IMR-90 (cell line): Measurements from ENCODE around the gene DCAF17. TPM values are rescaled to one million over a fixed set of nuclear protein-coding genes. Genes with fewer than 3 reads are reported as not detected.

ENCODE experiments used
- ATAC-seq: fragments of 200-7000 bp; cut with Tn5 transposase; 2 replicates; pipeline ENCODE4 v1.9.1; 2020; ENCODE audit warnings: low read depth, mild to moderate bottlenecking, moderate library complexity
- Bru-seq: library from RNA; stranded (reverse); fragments of 400-500 nt; gene quantifications from one replicate; lab custom pipeline; 2021; lab: Mats Ljungman, UMichigan
- BruChase-seq, 2 experiments: library from RNA; stranded (reverse); fragments of 400-500 nt; gene quantifications; one replicate each; lab custom pipeline; 2021; lab: Mats Ljungman, UMichigan
- BruUV-seq: library from RNA; stranded (reverse); fragments of 400-500 nt; replicated peaks from 2 replicates; lab custom pipeline; 2021; lab: Mats Ljungman, UMichigan
- CTCF ChIA-PET: fragments of 300-600 bp; formaldehyde crosslinking; extraction: SDS; loops from one replicate; lab custom pipeline; 2021; ENCODE audit warnings: antibody characterized with exemption; lab: Yijun Ruan, JAX
- POLR2A ChIA-PET: fragments of 300-600 bp; sonication (Branson Sonifier 250); formaldehyde crosslinking; loops from one replicate; lab custom pipeline; 2022; ENCODE audit warnings: antibody characterized with exemption; ENCODE audit not compliant: unreplicated experiment; lab: Charles Lee
- DNase-seq: peaks from one replicate; pipeline ENCODE4 v3.0.0; 2013
- H2AFZ ChIP-seq: replicated peaks from 2 replicates; pipeline ENCODE3; 2013; ENCODE audit warnings: low read length, mild to moderate bottlenecking; ENCODE audit not compliant: poor library complexity
- H2AK5ac ChIP-seq: 2 replicates; pipeline ENCODE4 v1.6.1; 2013; ENCODE audit warnings: low read depth, low read length, inconsistent platforms
- H2AK9ac ChIP-seq: replicated peaks from 2 replicates; pipeline ENCODE3; 2013; ENCODE audit warnings: mild to moderate bottlenecking, low read depth, low read length, moderate library complexity; ENCODE audit not compliant: poor library complexity
- H2BK120ac ChIP-seq: 2 replicates; pipeline ENCODE4 v1.6.1; 2013; ENCODE audit warnings: low read depth, low read length, inconsistent platforms
- H2BK15ac ChIP-seq: 3 replicates; pipeline ENCODE4 v1.6.1; 2013; ENCODE audit warnings: low read depth, low read length, inconsistent platforms
- H2BK20ac ChIP-seq: 2 replicates; pipeline ENCODE4 v1.6.1; 2013; ENCODE audit warnings: low read depth, mild to moderate bottlenecking, inconsistent platforms, low read length, moderate library complexity
- H2BK5ac ChIP-seq: 2 replicates; pipeline ENCODE4 v1.6.1; 2013; ENCODE audit warnings: mild to moderate bottlenecking, low read depth, low read length, inconsistent platforms; ENCODE audit not compliant: poor library complexity, severe bottlenecking
- H3K14ac ChIP-seq: replicated peaks from 2 replicates; pipeline ENCODE4 v1.6.1; 2013; ENCODE audit warnings: low read depth, low read length, inconsistent platforms
- H3K18ac ChIP-seq: 2 replicates; pipeline ENCODE4 v1.6.1; 2013; ENCODE audit warnings: low read depth, low read length, control low read depth
- H3K23ac ChIP-seq: 2 replicates; pipeline ENCODE4 v1.6.1; 2013; ENCODE audit warnings: low read depth, low read length, inconsistent platforms
- H3K27ac ChIP-seq: 2 replicates; pipeline ENCODE4 v1.5.1; 2013; ENCODE audit warnings: mild to moderate bottlenecking, control low read depth, low read length; ENCODE audit not compliant: insufficient read depth
- H3K27me3 ChIP-seq: 2 replicates; pipeline ENCODE4 v1.6.1; 2013; ENCODE audit warnings: low read length; ENCODE audit not compliant: control insufficient read depth, insufficient read depth
- H3K36me3 ChIP-seq: 2 replicates; pipeline ENCODE4 v1.6.1; 2013; ENCODE audit warnings: low read length, mixed read lengths; ENCODE audit not compliant: control insufficient read depth, insufficient read depth
- H3K4ac ChIP-seq: 2 replicates; pipeline ENCODE4 v1.6.1; 2013; ENCODE audit warnings: low read depth, low read length, inconsistent platforms
- H3K4me1 ChIP-seq: 2 replicates; pipeline ENCODE4 v1.6.1; 2013; ENCODE audit warnings: low read length, mixed read lengths; ENCODE audit not compliant: control insufficient read depth, insufficient read depth
- H3K4me2 ChIP-seq: 2 replicates; pipeline ENCODE4 v1.6.1; 2013; ENCODE audit warnings: low read depth, mild to moderate bottlenecking, control low read depth, low read length, moderate library complexity
- H3K4me3 ChIP-seq: 2 replicates; pipeline ENCODE4 v1.5.1; 2013; ENCODE audit warnings: low read depth, mild to moderate bottlenecking, control low read depth, low read length, moderate library complexity; ENCODE audit not compliant: insufficient read depth
- H3K56ac ChIP-seq: 2 replicates; pipeline ENCODE4 v1.6.1; 2013; ENCODE audit warnings: low read length, inconsistent platforms; ENCODE audit not compliant: insufficient read depth; ENCODE audit errors: extremely low read depth
- H3K79me1 ChIP-seq, 2 experiments: 2 replicates each; pipeline ENCODE4 v1.6.1; 2013; ENCODE audit warnings: low read length in 2 of 2, inconsistent platforms in 1 of 2, low read depth in 1 of 2
- H3K9ac ChIP-seq: 2 replicates; pipeline ENCODE4 v1.6.1; 2013; ENCODE audit warnings: low read depth, low read length, control low read depth
- H3K9me1 ChIP-seq: 2 replicates; pipeline ENCODE4 v1.6.1; 2013; ENCODE audit warnings: low read length, inconsistent platforms; ENCODE audit not compliant: insufficient read depth
- H3K9me3 ChIP-seq: 2 replicates; pipeline ENCODE4 v1.6.1; 2013; ENCODE audit warnings: low read length; ENCODE audit not compliant: control insufficient read depth, insufficient read depth
- H4K20me1 ChIP-seq: 2 replicates; pipeline ENCODE4 v1.6.1; 2013; ENCODE audit warnings: low read length, inconsistent platforms; ENCODE audit not compliant: insufficient read depth
- H4K5ac ChIP-seq: 2 replicates; pipeline ENCODE4 v1.6.1; 2013; ENCODE audit warnings: mild to moderate bottlenecking, low read depth, low read length, control low read depth
- H4K8ac ChIP-seq, 2 experiments: 2 replicates each; pipeline ENCODE4 v1.6.1; 2013; ENCODE audit warnings: low read depth in 2 of 2, low read length in 2 of 2, control low read depth in 1 of 2, inconsistent platforms in 1 of 2
- H4K91ac ChIP-seq: 2 replicates; pipeline ENCODE4 v1.6.1; 2013; ENCODE audit warnings: low read depth, low read length, inconsistent platforms; ENCODE audit not compliant: insufficient read depth
- BHLHE40 ChIP-seq: fragments of 150-350 bp; IDR thresholded peaks from 2 replicates; pipeline ENCODE4 v1.6.1; 2016; ENCODE audit warnings: mild to moderate bottlenecking, low read depth, low read length
- CEBPB ChIP-seq: IDR thresholded peaks from 2 replicates; pipeline ENCODE4 v1.6.1; 2012; ENCODE audit warnings: low read depth, low read length, improper control_type of control experiment
- CHD1 ChIP-seq: IDR thresholded peaks from 2 replicates; pipeline ENCODE4 v1.6.1; 2012; ENCODE audit warnings: low read depth, low read length, improper control_type of control experiment
- CTCF ChIP-seq: conservative IDR thresholded peaks from 2 replicates; pipeline ENCODE4 v1.5.1; 2012; ENCODE audit warnings: mild to moderate bottlenecking, low read depth, low read length, improper control_type of control experiment
- ELK1 ChIP-seq: fragments of 150-350 bp; IDR thresholded peaks from 2 replicates; pipeline ENCODE4 v1.6.1; 2016; ENCODE audit warnings: low read depth, mild to moderate bottlenecking, low read length, moderate library complexity, borderline replicate concordance
- FOS ChIP-seq: fragments of 150-350 bp; IDR thresholded peaks from 2 replicates; pipeline ENCODE4 v1.6.1; 2016; ENCODE audit warnings: low read depth, low read length
- MAFK ChIP-seq: IDR thresholded peaks from 2 replicates; pipeline ENCODE4 v1.6.1; 2012; ENCODE audit warnings: low read depth, low read length, improper control_type of control experiment
- POLR2A ChIP-seq: IDR thresholded peaks from 2 replicates; pipeline ENCODE4 v1.6.1; 2012; ENCODE audit warnings: mild to moderate bottlenecking, low read depth, low read length
- RCOR1 ChIP-seq: IDR thresholded peaks from 2 replicates; pipeline ENCODE4 v1.6.1; 2012; ENCODE audit warnings: mild to moderate bottlenecking, low read length, improper control_type of control experiment; ENCODE audit not compliant: insufficient replicate concordance
- USF2 ChIP-seq: fragments of 150-350 bp; IDR thresholded peaks from 2 replicates; pipeline ENCODE4 v1.6.1; 2017; ENCODE audit warnings: mild to moderate bottlenecking, antibody characterized with exemption, low read length, low read depth
- WGBS, 2 experiments: methylation state at CpG; one replicate each; pipeline versions ENCODE4 v1.1.5 to v1.1.7; 2013; ENCODE audit warnings: missing lambda C conversion rate in 2 of 2; ENCODE audit not compliant: insufficient read length in 1 of 2; ENCODE audit errors: extremely low coverage in 2 of 2; 5-methylcytosine and 5-hydroxymethylcytosine counted together
- dilution Hi-C: fragments of 300-500 bp; cut with HindIII; formaldehyde crosslinking; loops from one replicate; pipeline ENCODE4 v1.14.3; 2018; ENCODE audit warnings: low sequenced_read_pairs; ENCODE audit not compliant: unreplicated experiment
- in situ Hi-C: fragments of 300-500 bp; cut with MboI; formaldehyde crosslinking; loops from 3 replicates; pipeline ENCODE4 v1.14.3; 2019; ENCODE audit warnings: low sequenced_read_pairs, inconsistent platforms, mixed read lengths
- intact Hi-C: fragments of 100-400 bp; cut with micrococcal nuclease; formaldehyde crosslinking; loops from 2 replicates; pipeline ENCODE4 v1.10.0; 2022
- long read RNA-seq: library from polyadenylated mRNA; unstranded; transcript quantifications from one replicate; pipeline ENCODE4 v2.0.0, GENCODE V29; 2021; ENCODE audit not compliant: unreplicated experiment
- polyA plus RNA-seq, 3 experiments: library from polyadenylated mRNA; depleted of rRNA; stranded (reverse); fragments of >200 nt; gene quantifications; 2 replicates each; pipeline ENCODE4 v1.2.3, GENCODE V29; 2012; ENCODE audit warnings: low replicate concordance in 1 of 3
- total RNA-seq: library from RNA; depleted of rRNA; stranded (reverse); fragments of >200 nt; gene quantifications from 2 replicates; pipeline ENCODE4 v1.2.3, GENCODE V29; 2012; rRNA removed

Gene DCAF17
- total RNA-seq, result 13.1 and 22.8 TPM in 2 replicates
- polyA plus RNA-seq (2012; rRNA removed), result 5.0 and 6.7 TPM in 2 replicates
- polyA plus RNA-seq (2012; cell fraction: cytosol; rRNA removed), result 0.98 and 1.5 TPM in 2 replicates
- polyA plus RNA-seq (2012; cell fraction: nucleus; rRNA removed; ENCODE audit: low replicate concordance), result 1.9 and 10.9 TPM in 2 replicates
- percentile 71 among the genes with signal in this experiment for Bru-seq, nascent RNA
- percentile 77 among the genes with signal in this experiment for BruChase-seq, experiment 1, labeled RNA remaining after a 6-hour chase
- BruChase-seq, experiment 2, labeled RNA remaining after a 2-hour chase, result percentile 82 among the genes with signal in this experiment
- long read RNA-seq, partial matches to known transcripts, result 0 of 10 reads
- long read RNA-seq, other reads (novel, unspliced or antisense), result 9 of 10 reads

GRCh38 chr2:171434013-171434989, at the start of gene DCAF17:
Gene DCAF17, plus strand, starts transcription at chr2:171434226. Its CDS starts 352 bp downstream, at chr2:171434578.
- ChIA-PET CTCF (interaction anchor here (0.8 to 1.0 kb wide), 2 partner anchors 15 to 18 kb away, joined by 3 to 4 read pairs; no protein-coding TSS in a partner anchor), POLR2A (no interaction called here)
- H3K14ac ChIP-seq, result peak within 1 kb of the TSS; percentile 88
- no peaks in the 10 kb centered on the region; the same call in 1 of the 2 replicates for H4K20me1 ChIP-seq
- peak within 1 kb of the TSS; percentile 90 for H3K4ac ChIP-seq
- H3K4me1 ChIP-seq, result peaks cover 9% of the 10 kb centered on the region
- H3K36me3 ChIP-seq, result 0 out of 2 replicates have a peak, but pooled peaks cover 1% of the 10 kb centered on the region
- dilution Hi-C loops, result no loop called here
- DNase-seq (peak; percentile 94), ATAC-seq (peak; percentile 98)
- H4K8ac ChIP-seq, result peak within 1 kb of the TSS; percentile 89
- H2AFZ ChIP-seq, result peak within 1 kb of the TSS; percentile 99
- in situ Hi-C loops, result no loop called here
- peak within 1 kb of the TSS; percentile 86 for H3K4me2 ChIP-seq
- H3K56ac ChIP-seq, result peak within 1 kb of the TSS; percentile 66
- H2AK5ac ChIP-seq, result peak within 1 kb of the TSS; percentile 94
- peak within 1 kb of the TSS; percentile 76 for H4K91ac ChIP-seq
- H3K18ac ChIP-seq, result peak within 1 kb of the TSS; percentile 43
- H3K23ac ChIP-seq, result peak within 1 kb of the TSS; percentile 93
- H2BK20ac ChIP-seq, result peak within 1 kb of the TSS; percentile 59
- WGBS, 2 experiments, result 0% methylated on average over 20 of the region's 92 CpGs; no CpG with 5 or more reads in 1 of the 2 experiments
- H2AK9ac ChIP-seq, result peak within 1 kb of the TSS; percentile 98
- H3K79me1 ChIP-seq, result peaks cover 26 to 42% of the 10 kb centered on the region in 2 experiments
- peak within 1 kb of the TSS; percentile 74 for H2BK120ac ChIP-seq
- peak within 1 kb of the TSS; percentile 93 for H3K4me3 ChIP-seq
- peak within 1 kb of the TSS; percentile 41 for H4K5ac ChIP-seq
- intact Hi-C loops, result loop anchor here (1.0 to 2.0 kb wide), 3 partner anchors 88 to 461 kb away; partner anchors contain the start of genes CYBRD1 and TLK1
- no peaks in the 10 kb centered on the region for H3K9me3 ChIP-seq
- H3K9ac ChIP-seq, result peak within 1 kb of the TSS; percentile 84
- H3K27me3 ChIP-seq, result no peaks in the 10 kb centered on the region
- H3K27ac ChIP-seq, result peak within 1 kb of the TSS; percentile 81
- BruUV-seq, result TSS peak; percentile 45
- peak within 1 kb of the TSS; percentile 87; the same call in 2 of the 3 replicates for H2BK15ac ChIP-seq
- peak within 1 kb of the TSS; percentile 74 for H2BK5ac ChIP-seq
- H3K9me1 ChIP-seq, result peaks cover 11% of the 10 kb centered on the region
- TF ChIP-seq FOS (no peak), ELK1 (no peak), RCOR1 (no peak), CTCF (0 out of 2 replicates have a peak, but pooled peaks have one; percentile 5), POLR2A (peak; percentile 55), MAFK (no peak), CHD1 (no peak), CEBPB (no peak), USF2 (peak; percentile 32; the same call in 1 of the 2 replicates), BHLHE40 (0 out of 2 replicates have a peak, but pooled peaks have one; percentile 39)
